ENCODE results near the gene MANEAL.
"Not testable (repeated sequence)": the region's sequence is repeated elsewhere in the genome, so short reads cannot be mapped to it uniquely, and the experiment has no call there.

Gene MANEAL, protein sequence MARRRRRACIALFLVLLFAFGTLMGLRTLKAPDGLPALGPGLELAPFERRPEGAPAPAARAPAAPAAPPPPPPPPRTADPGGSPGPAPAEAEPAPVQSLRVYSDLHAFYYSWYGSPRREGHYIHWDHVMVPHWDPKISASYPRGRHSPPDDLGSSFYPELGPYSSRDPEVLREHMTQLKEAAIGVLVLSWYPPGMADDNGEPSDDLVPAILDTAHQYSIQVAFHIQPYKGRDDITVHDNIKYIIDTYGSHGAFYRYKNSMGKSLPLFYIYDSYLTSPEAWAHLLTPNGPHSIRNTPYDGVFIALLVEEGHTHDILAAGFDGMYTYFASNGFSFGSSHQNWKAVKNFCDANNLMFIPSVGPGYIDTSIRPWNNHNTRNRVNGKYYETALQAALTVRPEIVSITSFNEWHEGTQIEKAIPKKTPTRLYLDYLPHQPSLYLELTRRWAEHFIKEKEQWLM

DNA sequence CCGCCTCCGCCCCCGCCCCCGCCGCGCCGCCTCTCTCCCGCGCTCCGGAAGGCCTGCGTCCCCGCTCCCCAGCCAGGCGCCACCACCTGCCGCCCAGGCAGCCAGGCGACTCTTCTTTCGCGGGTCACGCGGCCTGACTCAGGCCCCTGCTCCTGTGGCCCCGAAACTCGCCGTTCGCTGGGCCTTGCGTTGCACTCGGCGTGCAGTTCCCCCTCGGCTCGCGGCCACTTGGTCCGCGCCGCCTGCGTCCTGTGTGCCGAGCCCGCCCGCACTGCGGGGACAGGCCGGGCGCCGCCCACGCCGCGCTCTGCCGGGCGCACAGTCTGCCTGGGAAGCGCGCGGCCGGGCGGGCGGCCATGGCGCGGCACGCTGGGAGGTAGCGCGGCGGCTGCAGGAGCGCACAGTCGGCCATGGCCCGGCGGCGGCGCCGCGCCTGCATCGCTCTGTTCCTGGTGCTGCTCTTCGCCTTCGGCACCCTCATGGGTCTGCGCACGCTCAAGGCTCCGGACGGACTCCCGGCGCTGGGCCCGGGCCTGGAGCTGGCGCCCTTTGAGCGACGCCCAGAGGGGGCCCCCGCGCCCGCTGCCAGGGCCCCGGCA, at the start of gene MANEAL:
Gene MANEAL, plus strand, starts transcription at position 75 of the 599 bp plus-strand sequence. Its CDS starts 336 bp downstream, at position 411.
- DNase-seq, result peak; percentile 70

DNA sequence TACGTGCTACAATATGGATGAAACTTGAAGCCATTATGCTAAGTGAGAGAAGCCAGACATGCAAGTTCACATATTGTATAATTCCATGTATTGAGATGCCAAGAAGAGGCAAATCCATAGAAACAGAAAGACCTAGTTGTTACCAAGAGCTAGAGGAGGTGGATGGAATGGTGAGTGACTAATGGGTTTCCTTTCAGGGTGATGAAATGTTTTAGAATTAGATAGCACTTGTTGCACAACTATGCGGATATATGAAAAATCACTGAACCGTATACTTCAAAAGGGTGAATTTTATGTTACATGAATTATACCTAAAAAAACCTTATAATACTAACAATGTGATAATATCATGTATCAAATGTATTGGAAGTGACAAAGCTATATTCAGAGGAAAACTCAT, 46.8 kb upstream of the MANEAL start:
- no peak for DNase-seq

GRCh38 chr1:37748565-37748964, 45.1 kb upstream of the MANEAL start:
- no peak for DNase-seq

- DNase-seq, result no peak
Measured at GRCh38 chr1:37752213-37752582, 41.4 kb upstream of the MANEAL start.

- peak; percentile 93 for DNase-seq
Measured at GRCh38 chr1:37752583-37753471, 40.8 kb upstream of the MANEAL start.

- DNase-seq, result no peak
Measured at GRCh38 chr1:37753473-37754321, 40.0 kb upstream of the MANEAL start.

DNA sequence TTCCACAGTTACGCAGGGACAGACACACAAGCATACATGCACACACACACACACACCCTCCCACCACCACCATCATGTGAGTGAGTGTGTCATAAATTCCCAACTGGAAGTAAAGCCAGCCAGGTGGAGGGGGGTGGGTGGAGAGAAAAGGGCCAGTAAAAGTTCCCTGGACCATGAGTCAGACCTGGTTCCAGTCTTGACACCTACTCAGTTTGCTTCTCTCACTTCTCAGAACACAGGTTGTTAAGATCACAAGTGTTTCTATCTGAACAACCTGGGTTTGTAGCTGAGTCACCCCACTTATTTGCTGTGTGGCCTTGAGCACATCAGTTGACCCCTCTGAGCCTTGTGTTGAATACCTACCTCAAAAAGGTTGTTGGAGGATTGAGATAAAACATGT, 38.4 kb upstream of the MANEAL start:
- DNase-seq, result no peak

GRCh38 chr1:37755951-37756560, 37.6 kb upstream of the MANEAL start:
- no peak for DNase-seq

DNA sequence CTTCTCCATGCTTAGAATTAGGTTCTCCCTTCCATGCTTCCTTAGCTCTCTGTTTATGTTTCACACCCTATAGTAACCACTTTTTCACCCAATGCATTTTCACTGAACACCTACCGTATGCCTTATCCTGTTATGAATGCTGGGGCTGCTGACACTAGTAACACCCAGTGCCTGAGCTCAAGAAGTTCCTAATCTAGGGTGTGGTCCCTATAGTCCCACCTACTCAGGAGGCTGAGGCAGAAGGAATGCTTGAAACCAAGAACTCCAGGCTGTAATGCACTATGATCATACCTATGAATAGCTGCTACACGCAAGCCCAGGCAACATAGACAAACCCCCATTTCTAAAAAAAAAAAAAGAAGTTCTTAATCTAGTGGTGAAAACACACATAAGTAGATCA, 34.2 kb upstream of the MANEAL start:
- no peak for DNase-seq

DNA sequence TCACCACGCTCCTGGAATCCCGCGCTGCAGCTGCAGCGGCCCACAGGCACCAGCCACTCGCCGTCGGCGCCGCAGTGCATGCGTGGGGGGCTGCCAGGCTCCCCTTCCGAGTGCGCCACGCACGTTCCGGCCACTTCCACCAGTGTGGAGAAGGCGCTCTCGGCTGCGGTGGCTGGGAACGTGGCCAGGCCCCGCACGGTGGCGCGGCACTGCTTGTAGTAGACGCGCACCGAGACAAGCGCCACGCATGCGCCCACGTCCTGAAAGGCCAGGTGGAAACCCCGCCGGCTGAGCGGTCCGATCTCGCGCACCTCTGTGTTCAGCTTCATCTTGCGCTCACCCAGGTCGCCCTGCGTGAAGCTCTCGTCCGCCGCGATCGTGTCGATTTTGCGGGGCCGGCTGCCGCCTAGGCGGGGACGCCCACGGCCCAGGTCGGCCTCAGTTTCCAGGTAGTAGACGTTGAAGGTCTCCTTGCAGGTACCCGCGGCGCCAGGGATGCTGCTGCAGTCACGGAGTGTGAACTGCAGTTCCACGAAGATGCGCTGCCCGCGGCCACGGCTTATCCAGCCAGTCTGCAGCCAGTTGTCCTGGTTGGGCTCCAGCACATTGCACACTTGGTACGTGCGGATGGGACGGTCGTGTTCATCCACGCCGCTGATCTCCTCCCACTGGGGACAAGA, 32.1 kb upstream of the MANEAL start:
- no peak for DNase-seq

DNA sequence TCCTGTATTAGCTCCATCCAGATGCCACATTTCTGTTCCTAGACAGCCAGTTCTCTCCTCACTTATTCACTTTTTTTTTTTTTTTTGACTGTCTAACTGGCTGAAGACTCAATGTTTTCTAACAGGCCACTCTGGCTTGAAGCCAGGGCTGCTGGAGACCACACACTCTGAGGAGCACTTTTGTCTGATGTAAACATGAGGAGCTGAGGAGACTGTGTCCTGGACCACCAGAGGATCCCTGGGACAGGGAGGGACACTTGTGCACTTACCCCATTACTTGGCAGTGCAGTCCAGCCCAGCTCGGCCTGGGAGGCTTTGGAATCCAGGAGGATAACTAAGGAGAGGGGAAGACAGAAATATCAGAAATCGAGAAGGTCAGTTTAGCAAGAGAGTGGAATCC, 31.1 kb upstream of the MANEAL start:
- DNase-seq, result no peak

DNA sequence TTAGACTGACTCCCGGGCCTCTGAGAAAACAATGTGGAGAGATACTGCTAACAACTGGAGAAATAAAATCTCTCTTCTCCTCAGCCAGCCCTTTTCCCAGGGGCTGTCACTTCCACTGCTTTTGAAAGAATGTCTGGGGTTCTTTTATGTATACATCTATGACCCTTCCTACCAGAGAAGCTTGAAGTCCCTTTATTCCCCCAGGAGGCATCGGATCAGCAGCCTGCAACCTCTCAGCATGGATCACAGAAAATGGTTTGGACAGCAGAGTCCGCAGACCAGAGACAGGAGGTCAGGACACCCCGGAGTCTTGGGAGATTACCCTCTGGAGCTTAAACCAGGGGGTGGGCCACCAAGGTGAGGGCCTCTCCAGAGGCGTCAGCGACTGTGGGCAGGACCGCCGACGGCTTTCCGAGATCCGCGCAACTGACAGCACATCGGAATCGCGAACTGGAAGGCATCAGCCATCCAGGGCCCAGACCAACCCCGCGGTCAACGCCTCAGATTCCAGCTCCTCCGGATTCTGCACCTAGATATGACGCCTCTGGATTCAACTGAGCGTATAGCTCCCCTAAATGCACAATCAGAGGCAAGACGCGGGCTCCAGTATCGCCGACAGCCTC, 29.7 kb upstream of the MANEAL start:
- no peak for DNase-seq

GRCh38 chr1:37764414-37764825, 29.2 kb upstream of the MANEAL start:
- DNase-seq, result no peak

- DNase-seq, result no peak
Measured at GRCh38 chr1:37764888-37765441, 28.7 kb upstream of the MANEAL start, which contains the start of gene EPHA10. Gene EPHA10 (minus strand): TSS chr1:37765120. CDS start chr1:37765066, 54 bp downstream.

GRCh38 chr1:37765916-37766664, 27.6 kb upstream of the MANEAL start:
- no peak for DNase-seq

GRCh38 chr1:37767488-37767887, 26.2 kb upstream of the MANEAL start:
- no peak for DNase-seq

DNA sequence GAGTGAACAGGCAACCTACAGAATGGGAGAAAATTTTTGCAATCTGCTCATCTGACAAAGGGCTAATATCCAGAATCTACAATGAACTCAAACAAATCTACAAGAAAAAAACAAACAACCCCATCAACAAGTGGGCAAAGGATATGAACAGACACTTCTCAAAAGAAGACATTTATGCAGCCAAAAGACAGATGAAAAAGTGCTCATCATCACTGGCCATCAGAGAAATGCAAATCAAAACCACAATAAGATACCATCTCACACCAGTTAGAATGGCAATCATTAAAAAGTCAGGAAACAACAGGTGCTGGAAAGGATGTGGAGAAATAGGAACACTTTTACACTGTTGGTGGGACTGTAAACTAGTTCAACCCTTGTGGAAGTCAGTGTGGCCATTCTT, 22.2 kb upstream of the MANEAL start:
- not testable (repeated sequence) for DNase-seq

DNA sequence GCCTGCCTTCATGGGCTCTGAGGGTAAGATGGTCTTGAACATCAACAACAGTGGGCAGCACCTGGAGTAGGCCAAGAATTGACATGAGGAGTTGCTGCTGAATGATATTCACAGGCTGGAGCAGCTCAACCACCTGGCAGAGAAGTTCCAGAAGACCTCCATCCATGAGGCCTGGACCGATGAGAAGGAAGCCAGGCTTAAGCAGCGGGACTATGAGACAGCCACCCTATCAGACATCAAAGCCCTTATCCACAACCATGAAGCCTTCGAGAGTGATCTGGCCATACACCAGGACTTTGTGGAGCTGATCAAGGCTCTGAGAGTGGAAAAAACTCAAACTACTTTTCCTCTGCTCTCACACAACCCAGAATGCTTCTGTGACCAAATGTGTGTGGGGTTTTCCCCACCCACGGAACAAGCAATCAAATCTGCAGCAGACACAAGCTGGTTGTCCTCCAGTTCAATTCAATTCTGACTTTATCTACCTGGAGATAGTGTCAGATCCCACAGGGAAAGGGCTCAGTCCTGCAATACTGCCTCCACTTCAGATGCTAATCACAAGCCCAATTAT, 16.6 kb upstream of the MANEAL start:
- DNase-seq, result no peak

DNA sequence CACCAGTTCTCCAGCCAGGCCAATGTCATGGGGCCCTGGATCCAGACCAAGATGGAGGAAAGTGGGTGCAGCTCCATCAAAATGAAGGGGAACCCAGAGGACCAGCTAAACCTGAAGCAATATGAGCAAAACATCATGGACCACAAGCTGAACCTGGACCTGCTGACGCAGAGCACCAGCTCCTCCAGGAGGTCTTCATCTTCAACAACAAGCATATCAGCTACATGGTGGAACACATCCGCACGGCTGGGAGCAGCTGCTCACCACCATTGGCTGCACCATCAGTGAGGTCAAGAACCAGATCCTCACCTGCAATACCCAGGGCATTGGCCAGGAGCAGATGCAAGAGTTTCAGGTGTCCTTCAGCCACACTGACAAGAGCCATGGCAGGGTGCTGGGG, 15.0 kb upstream of the MANEAL start:
- DNase-seq, result no peak
